AG04449 (cell line): ENCODE results near the gene ENTPD8.

Experiments used
- CTCF ChIA-PET: fragments of 350-600 bp; formaldehyde crosslinking; extraction: SDS; loops from one replicate; lab custom pipeline; 2021; ENCODE audit warnings: antibody characterized with exemption; lab: Yijun Ruan, JAX
- POLR2A ChIA-PET: fragments of 400-600, 350-600 bp; formaldehyde crosslinking; extraction: SDS; loops from one replicate; lab custom pipeline; 2020; ENCODE audit warnings: antibody characterized with exemption, inconsistent platforms; lab: Yijun Ruan, JAX
- DNase-seq: peaks from one replicate; pipeline ENCODE4 v3.0.0-alpha.2; 2010; ENCODE audit warnings: low read depth, low spot score
- H3K4me3 ChIP-seq: 2 replicates; pipeline ENCODE4 v1.5.1; 2011; ENCODE audit warnings: low read depth, mild to moderate bottlenecking, control low read depth, low read length
- TF ChIP-seq, protein P1 (sequence below): IDR thresholded peaks from one replicate; pipeline ENCODE4 v1.5.1; 2011; ENCODE audit warnings: mild to moderate bottlenecking, moderate library complexity, low read length, control low read depth, inconsistent platforms; ENCODE audit not compliant: insufficient read depth; ENCODE audit errors: missing control alignments

Gene ENTPD8

DNA sequence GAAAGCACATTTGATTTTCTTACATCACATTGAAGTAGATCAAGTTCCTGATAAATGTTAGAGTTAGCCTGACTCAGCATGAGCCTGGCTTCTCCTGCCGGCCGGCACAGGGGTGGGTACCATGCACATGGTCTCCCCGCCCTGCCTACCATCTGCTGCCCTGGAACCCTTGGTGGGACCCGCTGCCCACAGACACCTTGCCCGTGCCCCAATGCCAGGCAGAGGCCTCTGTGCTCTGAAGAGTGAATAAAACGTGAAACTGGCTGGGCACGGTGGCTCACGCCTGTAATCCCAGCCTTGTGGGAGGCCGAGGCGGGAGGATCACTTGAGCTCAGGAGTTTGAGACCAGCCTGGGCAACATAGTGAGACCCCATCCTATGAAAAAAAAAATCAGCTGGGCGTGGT, 35.5 kb downstream of the ENTPD8 start:
- no peak for DNase-seq
- ChIA-PET POLR2A (no interaction called here), CTCF (interaction anchor here (0.7 to 0.9 kb wide), 2 partner anchors 104 to 111 kb away, joined by 3 to 5 read pairs; partner anchors contain the start of gene NRARP)
- H3K4me3 ChIP-seq = no peak overlapping the region
- TF ChIP-seq, protein P1, sequence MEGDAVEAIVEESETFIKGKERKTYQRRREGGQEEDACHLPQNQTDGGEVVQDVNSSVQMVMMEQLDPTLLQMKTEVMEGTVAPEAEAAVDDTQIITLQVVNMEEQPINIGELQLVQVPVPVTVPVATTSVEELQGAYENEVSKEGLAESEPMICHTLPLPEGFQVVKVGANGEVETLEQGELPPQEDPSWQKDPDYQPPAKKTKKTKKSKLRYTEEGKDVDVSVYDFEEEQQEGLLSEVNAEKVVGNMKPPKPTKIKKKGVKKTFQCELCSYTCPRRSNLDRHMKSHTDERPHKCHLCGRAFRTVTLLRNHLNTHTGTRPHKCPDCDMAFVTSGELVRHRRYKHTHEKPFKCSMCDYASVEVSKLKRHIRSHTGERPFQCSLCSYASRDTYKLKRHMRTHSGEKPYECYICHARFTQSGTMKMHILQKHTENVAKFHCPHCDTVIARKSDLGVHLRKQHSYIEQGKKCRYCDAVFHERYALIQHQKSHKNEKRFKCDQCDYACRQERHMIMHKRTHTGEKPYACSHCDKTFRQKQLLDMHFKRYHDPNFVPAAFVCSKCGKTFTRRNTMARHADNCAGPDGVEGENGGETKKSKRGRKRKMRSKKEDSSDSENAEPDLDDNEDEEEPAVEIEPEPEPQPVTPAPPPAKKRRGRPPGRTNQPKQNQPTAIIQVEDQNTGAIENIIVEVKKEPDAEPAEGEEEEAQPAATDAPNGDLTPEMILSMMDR = no peak

DNA sequence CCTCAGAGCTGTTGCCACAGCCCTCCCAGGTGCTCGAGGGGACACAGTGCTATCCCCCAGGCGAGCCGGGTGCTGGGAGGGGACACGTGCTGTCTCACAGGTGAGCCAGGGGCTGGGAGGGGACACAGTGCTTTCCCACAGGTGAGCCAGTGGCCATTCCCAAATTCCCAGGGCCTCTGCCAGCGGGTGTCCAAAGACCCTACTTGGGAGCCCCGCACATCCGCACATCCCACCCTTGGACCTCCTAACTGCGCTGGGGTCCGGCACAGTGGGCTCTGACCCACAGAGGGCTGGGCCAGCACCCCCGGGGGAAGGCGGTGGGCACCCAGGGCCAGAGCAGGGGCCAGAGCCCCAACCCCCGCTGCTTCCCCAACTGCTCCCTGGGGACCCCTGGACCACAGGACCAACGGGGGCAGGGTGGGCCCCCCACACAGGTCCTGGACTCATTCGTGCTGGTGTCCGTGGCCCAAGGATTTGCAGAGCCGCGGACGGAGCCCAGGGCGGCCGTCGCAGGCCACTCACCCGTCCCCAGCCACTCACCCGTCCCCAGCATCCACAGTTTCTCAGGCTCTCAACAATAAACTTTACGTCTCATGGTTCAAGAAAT, 36.1 kb downstream of the ENTPD8 start:
- CTCF ChIA-PET = interaction anchor here (0.7 to 1.0 kb wide), 2 partner anchors 9 to 17 kb away, joined by 3 to 4 read pairs; partner anchors contain the start of gene EXD3
- H3K4me3 ChIP-seq = no peak overlapping the region
- DNase-seq = no peak
- POLR2A ChIA-PET = no interaction called here
- TF ChIP-seq, protein P1 = no peak

DNA sequence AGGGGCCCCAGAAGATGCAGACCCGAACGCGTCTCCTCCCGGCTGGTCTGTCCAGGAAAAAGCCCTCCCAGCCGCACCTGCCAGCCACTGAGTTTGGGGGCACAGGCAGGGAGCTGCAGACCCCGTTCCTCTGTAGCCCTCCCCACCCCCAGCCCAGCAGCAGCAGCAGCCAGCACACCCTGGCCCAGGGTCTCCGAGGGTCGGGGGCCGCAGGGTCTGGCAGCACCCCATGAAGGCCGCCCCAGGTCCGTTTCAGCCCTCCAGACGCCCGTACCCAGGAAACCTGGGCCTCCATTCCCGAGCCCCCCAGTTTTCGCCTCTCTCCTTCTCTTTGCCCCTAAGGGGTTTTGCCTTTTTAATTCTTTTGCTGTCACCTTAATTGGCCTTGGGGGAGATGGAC, 37.9 kb downstream of the ENTPD8 start:
- no peak for DNase-seq
- ChIA-PET POLR2A (no interaction called here), CTCF (no interaction called here)
- TF ChIP-seq, protein P1 = no peak
- H3K4me3 ChIP-seq = no peak overlapping the region

DNA sequence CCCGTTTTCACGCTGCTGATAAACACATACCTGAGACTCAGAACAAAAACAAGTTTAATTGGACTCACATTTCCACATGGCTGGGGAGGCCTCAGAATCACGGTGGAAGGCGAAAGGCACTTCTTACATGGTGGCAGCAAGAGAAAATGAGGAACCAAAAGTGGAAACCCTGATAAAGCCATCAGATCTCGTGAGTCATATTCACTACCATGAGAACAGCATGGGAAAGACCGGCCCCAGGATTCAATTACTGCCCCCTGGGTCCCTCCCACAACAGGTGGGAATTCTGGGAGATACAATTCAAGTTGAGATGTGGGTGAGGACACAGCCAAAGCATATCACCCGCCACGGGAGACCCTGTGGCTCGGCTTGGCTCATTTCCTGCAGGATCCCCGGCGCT, 38.4 kb downstream of the ENTPD8 start:
- ChIA-PET CTCF (no interaction called here), POLR2A (no interaction called here)
- DNase-seq = no peak
- TF ChIP-seq, protein P1 = no peak
- H3K4me3 ChIP-seq = no peak overlapping the region

DNA sequence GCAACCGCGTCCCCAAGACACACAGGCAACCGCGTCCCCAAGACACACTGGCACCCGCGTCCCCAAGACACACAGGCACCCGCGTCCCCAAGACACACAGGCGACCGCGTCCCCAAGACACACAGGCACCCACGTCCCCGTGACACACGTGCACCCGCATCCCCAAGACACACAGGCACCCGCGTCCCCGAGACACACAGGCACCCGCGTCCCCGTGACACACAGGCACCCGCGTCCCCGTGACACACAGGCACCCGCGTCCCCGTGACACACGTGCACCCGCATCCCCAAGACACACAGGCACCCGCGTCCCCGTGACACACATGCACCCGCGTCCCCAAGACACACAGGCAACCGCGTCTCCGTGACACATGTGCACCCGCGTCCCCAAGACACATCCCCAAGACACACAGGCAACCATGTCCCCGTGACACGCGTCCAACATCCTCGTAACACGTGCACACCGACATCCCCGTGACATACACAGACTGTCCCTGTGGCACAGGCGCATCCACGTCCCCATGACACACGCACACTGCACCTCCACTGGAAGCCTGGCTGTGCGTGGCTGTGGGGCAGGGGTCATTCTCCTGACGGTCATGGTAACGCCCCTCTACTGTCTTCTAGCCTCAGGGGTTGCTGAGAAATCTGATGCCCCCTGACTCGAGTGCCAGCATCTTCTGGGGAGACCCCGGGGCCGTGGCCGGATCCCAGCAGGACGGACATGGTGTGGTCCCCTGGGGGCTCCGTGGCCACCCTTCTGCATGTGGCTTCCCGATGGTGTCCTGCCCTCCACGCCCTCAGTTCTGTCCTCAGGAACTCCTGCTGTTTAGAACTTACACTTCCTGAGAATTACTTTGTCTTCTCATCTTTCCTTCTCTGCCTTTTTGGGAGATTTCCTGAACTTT, 42.3 kb downstream of the ENTPD8 start:
- ChIA-PET POLR2A (no interaction called here), CTCF (no interaction called here)
- H3K4me3 ChIP-seq = no peak overlapping the region
- TF ChIP-seq, protein P1 = no peak
- DNase-seq = no peak
